ENCODE measurements around the gene AOPEP.

Gene AOPEP

GRCh38 chr9:94794476-94795167, 68.1 kb downstream of the AOPEP start:
- no peak for DNase-seq

- no peak for DNase-seq
Measured at GRCh38 chr9:94796687-94797086, 70.2 kb downstream of the AOPEP start.

- DNase-seq = no peak
Measured at GRCh38 chr9:94798201-94798600, 71.7 kb downstream of the AOPEP start.

DNA sequence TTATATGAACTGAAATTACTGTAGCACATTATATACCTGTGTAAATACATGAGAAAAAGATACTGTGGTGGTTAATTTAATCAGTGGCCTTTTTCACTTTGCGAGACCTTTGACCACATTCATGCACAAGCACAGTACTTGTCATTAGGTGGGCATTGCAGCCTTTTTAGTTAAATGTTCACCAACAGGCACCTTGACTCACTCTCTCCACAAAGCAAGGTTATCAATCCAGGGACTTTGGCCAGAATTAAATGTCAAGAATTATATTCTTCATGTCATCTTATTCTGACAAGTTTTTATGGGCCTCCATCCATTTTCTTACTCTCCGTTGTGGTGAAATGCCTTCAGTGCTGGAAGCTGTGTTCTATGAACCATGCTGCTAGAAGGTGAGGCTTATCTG, 72.2 kb downstream of the AOPEP start:
- no peak for DNase-seq

GRCh38 chr9:94799578-94800264, 73.2 kb downstream of the AOPEP start:
- no peak for DNase-seq

DNA sequence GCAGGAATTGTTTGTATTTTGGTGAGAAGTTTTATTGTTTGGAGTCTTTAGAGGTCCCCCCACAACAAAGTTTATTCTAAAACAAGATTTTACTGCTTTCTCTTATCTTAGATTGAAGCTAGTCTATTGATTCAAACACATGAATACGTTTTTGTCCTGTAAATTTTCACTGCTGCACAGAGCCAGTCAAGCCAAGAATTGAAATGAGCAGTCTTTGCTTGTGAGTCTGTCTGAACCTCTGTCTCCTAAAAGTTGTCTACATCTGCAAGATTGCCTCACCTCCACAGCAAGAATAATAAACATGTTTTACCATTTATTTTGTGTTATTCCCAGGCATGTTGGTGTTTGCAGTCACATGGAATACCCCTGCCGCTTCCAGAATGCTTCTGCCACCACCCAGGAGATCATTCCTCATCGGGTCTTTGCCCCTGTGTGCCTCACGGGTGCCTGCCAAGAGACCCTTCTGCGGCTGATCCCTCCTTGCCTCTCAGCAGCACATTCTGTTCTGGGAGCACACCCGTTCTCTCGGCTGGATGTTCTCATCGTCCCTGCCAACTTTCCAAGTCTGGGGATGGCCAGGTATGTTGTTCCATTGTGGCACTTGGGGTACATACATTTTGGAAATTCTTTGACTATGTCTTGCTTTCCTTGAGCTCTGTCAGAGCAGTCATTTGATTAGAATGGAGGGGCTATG, 74.1 kb downstream of the AOPEP start:
- no peak for DNase-seq

GRCh38 chr9:94801234-94801633, 74.7 kb downstream of the AOPEP start:
- no peak for DNase-seq

GRCh38 chr9:94801681-94802080, 75.2 kb downstream of the AOPEP start:
- no peak for DNase-seq

GRCh38 chr9:94802251-94802650, 75.8 kb downstream of the AOPEP start:
- DNase-seq = no peak

- no peak for DNase-seq
Measured at GRCh38 chr9:94802793-94803192, 76.3 kb downstream of the AOPEP start.

- DNase-seq = no peak
Measured at GRCh38 chr9:94804316-94804715, 77.8 kb downstream of the AOPEP start.

GRCh38 chr9:94805051-94805489, 78.6 kb downstream of the AOPEP start:
- DNase-seq = no peak

GRCh38 chr9:94805585-94805984, 79.1 kb downstream of the AOPEP start:
- no peak for DNase-seq

GRCh38 chr9:94806307-94806893, 79.9 kb downstream of the AOPEP start:
- DNase-seq = no peak

- DNase-seq = no peak
Measured at GRCh38 chr9:94807556-94807955, 81.1 kb downstream of the AOPEP start.

DNA sequence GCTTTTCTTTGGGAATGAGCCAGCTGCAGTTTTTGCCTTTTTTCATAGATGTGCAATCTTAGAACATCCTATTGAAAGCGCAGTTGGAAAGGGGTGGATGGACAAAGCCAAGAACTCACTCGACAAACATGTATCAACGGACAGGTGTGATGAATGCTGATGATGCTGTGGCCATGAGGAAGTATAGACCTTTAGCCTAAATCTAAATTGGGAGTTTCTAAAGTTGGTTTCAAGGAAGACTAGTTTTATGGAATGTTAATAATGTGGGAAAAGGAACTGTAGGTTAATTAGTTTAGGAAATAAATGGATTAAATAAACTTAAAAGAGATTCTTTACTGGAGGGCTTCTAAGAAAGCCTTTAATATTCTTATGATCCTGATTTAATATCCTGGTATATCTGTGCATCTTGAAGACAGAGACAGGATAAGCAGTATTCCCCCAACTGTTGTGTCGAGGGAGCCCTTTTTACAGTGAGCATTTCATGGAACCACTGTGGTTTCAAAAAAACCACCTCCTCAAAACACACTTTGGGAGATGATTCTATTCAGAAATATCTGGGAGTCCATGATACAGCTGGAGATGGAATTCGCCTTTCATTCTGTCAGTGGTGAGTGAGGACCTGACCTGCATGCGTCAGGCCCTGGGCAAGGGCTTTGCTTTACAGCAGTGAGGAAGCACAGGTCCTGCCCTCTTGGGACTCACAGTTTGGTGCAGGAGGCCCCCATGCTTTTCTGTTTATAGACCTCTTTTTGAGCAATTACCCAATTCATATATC, 82.6 kb downstream of the AOPEP start:
- DNase-seq = no peak

GRCh38 chr9:94809778-94810177, 83.3 kb downstream of the AOPEP start:
- DNase-seq = no peak

- no peak for DNase-seq
Measured at GRCh38 chr9:94811074-94811473, 84.6 kb downstream of the AOPEP start.

- no peak for DNase-seq
Measured at GRCh38 chr9:94812343-94812742, 85.8 kb downstream of the AOPEP start.

GRCh38 chr9:94813379-94813778, 86.9 kb downstream of the AOPEP start:
- DNase-seq = no peak

DNA sequence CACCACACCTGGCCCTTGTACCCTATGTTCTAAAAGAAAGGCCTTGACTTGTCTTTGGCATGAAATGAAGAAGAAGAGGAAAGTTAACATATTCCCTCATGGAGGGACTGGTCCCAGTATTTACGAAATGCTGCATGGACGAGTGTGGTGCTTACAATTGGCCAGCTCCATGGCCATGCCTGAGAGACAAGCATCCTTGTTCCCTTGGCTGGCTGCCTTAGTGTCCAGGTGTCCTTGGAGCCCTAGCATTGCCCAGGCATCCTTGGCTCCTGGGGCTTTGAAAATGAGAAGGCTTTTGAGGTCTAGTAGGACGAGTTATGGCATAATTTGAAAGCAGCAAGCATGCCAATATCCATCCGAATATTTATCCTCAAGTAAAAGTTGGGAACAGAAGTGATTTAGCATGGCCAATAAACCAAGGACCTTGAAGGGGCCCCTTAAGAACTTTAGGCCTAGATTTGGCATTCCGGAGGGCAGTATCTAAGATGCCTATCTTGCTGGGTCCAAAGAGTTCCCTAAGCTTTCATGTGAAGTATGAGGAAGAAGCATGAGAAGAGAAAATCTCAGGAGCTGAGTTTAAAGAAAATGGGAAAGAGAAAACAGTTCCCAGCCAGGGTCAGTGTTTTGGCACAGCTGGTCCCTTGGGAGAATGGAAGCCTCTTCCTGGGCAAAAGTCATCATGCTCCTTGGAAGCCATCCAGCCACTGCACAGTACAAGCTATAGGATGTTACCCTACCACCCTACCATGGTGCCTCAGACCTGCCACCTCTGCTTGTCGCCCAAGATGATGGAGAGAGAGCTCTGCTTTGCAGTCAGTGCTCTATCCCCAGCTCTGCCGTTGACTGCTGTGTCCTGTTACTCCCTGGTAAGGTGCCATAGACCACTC, 91.0 kb downstream of the AOPEP start:
- no peak for DNase-seq

DNA sequence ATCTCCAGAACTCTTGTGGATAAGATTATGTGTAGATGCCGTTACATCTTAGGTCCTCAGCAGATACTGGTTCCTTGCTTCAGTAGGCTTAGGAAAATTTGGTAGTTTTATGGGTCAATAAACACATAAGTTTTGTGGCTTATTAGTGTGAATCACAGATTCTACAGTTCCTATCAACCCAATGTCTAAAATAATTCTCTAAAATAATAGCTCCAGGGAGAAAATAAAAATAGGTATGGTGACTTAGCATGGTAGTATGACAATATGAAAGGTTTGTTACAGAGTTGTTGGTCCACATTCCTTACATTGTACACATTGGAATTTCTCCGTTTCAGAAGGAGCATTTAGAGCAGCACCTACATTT, 91.7 kb downstream of the AOPEP start:
- no peak for DNase-seq
